ENCODE measurements around the gene USH2A.

The USH2A gene

DNA sequence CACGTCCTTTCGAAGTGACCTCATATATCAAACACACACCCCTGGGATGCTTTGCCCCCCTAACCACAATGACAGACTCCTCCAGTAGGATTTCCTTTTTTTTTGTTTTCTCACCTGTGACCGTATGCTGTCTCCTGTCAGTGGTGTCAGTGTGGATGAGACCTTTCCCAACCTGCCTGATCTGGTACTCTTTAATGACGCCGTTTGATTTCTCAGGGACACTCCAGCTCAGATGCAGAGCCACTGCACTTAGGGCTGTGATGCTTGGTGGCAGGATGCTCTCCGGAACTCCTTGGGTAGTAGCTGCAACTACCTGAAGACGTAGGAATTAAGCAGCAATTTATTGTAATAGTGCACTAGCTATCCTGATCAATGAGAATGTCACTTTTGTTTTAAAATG lies 643.5 kb downstream of the USH2A start:
- no peaks in the 10 kb centered on the region for H3K9me3 ChIP-seq (ENCODE audit: insufficient read depth, low read length, severe bottlenecking)
- no peak overlapping the region for H3K27ac ChIP-seq (ENCODE audit: low read length)
- H3K27me3 ChIP-seq (ENCODE audit: insufficient read depth, low read length, poor library complexity), result no peaks in the 10 kb centered on the region
- H3K9ac ChIP-seq (ENCODE audit: low read depth, low read length), result no peak overlapping the region
- H3K79me2 ChIP-seq (ENCODE audit: insufficient read depth, low read length), result no peaks in the 10 kb centered on the region
- H2AFZ ChIP-seq (ENCODE audit: low read depth, low read length), result no peak overlapping the region
- no peaks in the 10 kb centered on the region for H4K20me1 ChIP-seq (ENCODE audit: insufficient read depth, low read length)
- no peak overlapping the region for H3K4me2 ChIP-seq (ENCODE audit: insufficient read depth, low read length)
- TF ChIP-seq EZH2 (IDR thresholded peaks at IDR 0.05; ENCODE audit: borderline replicate concordance, low read depth, low read length, severe bottlenecking), result no peak
- TF ChIP-seq, protein P1, sequence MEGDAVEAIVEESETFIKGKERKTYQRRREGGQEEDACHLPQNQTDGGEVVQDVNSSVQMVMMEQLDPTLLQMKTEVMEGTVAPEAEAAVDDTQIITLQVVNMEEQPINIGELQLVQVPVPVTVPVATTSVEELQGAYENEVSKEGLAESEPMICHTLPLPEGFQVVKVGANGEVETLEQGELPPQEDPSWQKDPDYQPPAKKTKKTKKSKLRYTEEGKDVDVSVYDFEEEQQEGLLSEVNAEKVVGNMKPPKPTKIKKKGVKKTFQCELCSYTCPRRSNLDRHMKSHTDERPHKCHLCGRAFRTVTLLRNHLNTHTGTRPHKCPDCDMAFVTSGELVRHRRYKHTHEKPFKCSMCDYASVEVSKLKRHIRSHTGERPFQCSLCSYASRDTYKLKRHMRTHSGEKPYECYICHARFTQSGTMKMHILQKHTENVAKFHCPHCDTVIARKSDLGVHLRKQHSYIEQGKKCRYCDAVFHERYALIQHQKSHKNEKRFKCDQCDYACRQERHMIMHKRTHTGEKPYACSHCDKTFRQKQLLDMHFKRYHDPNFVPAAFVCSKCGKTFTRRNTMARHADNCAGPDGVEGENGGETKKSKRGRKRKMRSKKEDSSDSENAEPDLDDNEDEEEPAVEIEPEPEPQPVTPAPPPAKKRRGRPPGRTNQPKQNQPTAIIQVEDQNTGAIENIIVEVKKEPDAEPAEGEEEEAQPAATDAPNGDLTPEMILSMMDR (IDR thresholded peaks at IDR 0.05; ENCODE audit: borderline replicate concordance, extremely low read depth, low read length, poor library complexity, severe bottlenecking), result no peak
- H3K4me3 ChIP-seq (ENCODE audit: low read depth in 1 of 2, low read length in 2 of 2), result no peak overlapping the region
- H3K36me3 ChIP-seq (ENCODE audit: insufficient read depth, low read length), result no peaks in the 10 kb centered on the region
- H3K4me1 ChIP-seq (ENCODE audit: insufficient read depth, low read length), result no peaks in the 10 kb centered on the region
- no peak for DNase-seq
- ATAC-seq (ENCODE audit: insufficient read depth, low read depth), result no peak

DNA sequence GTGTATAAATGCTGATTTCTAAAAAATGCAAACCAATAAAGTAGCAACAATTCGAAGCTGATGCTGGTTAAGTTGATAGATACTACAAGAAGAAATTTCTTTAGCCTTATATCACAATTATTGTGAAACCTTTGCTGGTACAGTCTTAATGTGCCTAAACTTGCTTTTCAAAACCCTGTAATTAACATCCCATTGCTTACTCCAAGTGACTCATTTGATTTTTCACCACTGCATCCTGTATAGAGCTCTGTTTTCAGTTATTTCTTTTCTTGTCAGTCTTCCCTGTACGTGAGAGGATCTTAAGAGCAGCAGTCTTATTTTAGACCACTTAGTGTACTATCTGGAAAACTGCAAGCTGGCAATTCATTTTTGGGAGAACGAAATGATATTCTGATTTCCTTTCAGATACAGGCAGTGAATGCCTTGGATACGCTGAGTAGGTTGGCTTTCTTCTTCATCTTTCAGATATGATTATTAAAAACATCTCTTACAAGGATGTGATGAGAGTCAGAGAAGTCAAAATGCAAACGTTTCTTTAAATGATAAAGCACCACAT lies 645.8 kb downstream of the USH2A start:
- no peak for DNase-seq
- no peak overlapping the region for H3K27ac ChIP-seq (ENCODE audit: low read length)
- H3K4me1 ChIP-seq (ENCODE audit: insufficient read depth, low read length), result no peaks in the 10 kb centered on the region
- H3K27me3 ChIP-seq (ENCODE audit: insufficient read depth, low read length, poor library complexity), result no peaks in the 10 kb centered on the region
- no peak overlapping the region for H3K9ac ChIP-seq (ENCODE audit: low read depth, low read length)
- H3K4me3 ChIP-seq (ENCODE audit: low read depth in 1 of 2, low read length in 2 of 2), result no peak overlapping the region
- H3K36me3 ChIP-seq (ENCODE audit: insufficient read depth, low read length), result no peaks in the 10 kb centered on the region
- H4K20me1 ChIP-seq (ENCODE audit: insufficient read depth, low read length), result no peaks in the 10 kb centered on the region
- no peak for TF ChIP-seq EZH2 (IDR thresholded peaks at IDR 0.05; ENCODE audit: borderline replicate concordance, low read depth, low read length, severe bottlenecking)
- TF ChIP-seq, protein P1 (IDR thresholded peaks at IDR 0.05; ENCODE audit: borderline replicate concordance, extremely low read depth, low read length, poor library complexity, severe bottlenecking), result no peak
- no peak overlapping the region for H3K4me2 ChIP-seq (ENCODE audit: insufficient read depth, low read length)
- no peak overlapping the region for H2AFZ ChIP-seq (ENCODE audit: low read depth, low read length)
- H3K79me2 ChIP-seq (ENCODE audit: insufficient read depth, low read length), result no peaks in the 10 kb centered on the region
- ATAC-seq (ENCODE audit: insufficient read depth, low read depth), result no peak
- H3K9me3 ChIP-seq (ENCODE audit: insufficient read depth, low read length, severe bottlenecking), result no peaks in the 10 kb centered on the region

DNA sequence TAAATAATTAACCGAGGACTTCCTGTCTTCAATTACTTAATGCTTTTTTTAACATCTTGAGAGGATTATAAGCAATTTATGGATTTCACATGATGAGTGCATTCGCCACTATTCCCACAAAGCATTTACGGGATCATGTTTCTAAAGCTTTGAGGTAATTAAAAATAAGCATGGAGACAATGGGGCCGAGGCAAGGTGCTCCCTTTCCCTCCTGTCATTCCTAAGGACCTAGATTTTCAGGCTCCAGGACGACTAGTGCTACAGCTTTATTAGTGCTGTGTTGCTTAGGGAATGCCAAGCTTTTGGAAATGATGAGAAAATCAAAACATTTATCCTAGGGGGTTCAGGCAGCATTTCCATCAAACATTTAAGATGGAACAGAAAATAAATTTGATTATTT lies 646.9 kb downstream of the USH2A start:
- H2AFZ ChIP-seq (ENCODE audit: low read depth, low read length), result no peak overlapping the region
- no peak for DNase-seq
- no peaks in the 10 kb centered on the region for H3K4me1 ChIP-seq (ENCODE audit: insufficient read depth, low read length)
- ATAC-seq (ENCODE audit: insufficient read depth, low read depth), result no peak
- no peak overlapping the region for H3K4me3 ChIP-seq (ENCODE audit: low read depth in 1 of 2, low read length in 2 of 2)
- H3K4me2 ChIP-seq (ENCODE audit: insufficient read depth, low read length), result no peak overlapping the region
- H3K9ac ChIP-seq (ENCODE audit: low read depth, low read length), result no peak overlapping the region
- H3K9me3 ChIP-seq (ENCODE audit: insufficient read depth, low read length, severe bottlenecking), result no peaks in the 10 kb centered on the region
- no peaks in the 10 kb centered on the region for H3K36me3 ChIP-seq (ENCODE audit: insufficient read depth, low read length)
- no peaks in the 10 kb centered on the region for H3K79me2 ChIP-seq (ENCODE audit: insufficient read depth, low read length)
- no peaks in the 10 kb centered on the region for H4K20me1 ChIP-seq (ENCODE audit: insufficient read depth, low read length)
- TF ChIP-seq, protein P1 (IDR thresholded peaks at IDR 0.05; ENCODE audit: borderline replicate concordance, extremely low read depth, low read length, poor library complexity, severe bottlenecking), result no peak
- TF ChIP-seq EZH2 (IDR thresholded peaks at IDR 0.05; ENCODE audit: borderline replicate concordance, low read depth, low read length, severe bottlenecking), result no peak
- no peaks in the 10 kb centered on the region for H3K27me3 ChIP-seq (ENCODE audit: insufficient read depth, low read length, poor library complexity)
- H3K27ac ChIP-seq (ENCODE audit: low read length), result no peak overlapping the region

DNA sequence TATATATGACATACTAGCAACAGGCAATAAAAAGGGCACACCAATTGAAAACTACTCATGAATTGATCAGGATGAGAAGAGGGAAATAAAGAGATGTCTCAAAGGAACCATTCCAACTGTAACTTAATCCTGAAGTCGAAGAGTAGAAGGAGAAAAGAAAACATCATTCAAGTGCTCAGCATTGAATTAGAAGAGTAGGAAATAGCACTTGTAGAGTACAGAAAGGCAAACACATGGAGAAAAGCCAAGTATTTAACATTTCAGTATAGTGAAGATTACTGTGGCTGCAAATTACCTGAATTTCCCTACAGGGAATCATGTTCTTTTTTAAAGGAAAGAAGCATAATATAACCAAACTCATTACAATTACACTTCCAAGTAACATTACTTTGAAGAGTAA lies 651.1 kb downstream of the USH2A start:
- Histone ChIP-seq H3K4me2 (ENCODE audit: insufficient read depth, low read length) (no peak overlapping the region), H3K4me3 (ENCODE audit: low read depth in 1 of 2, low read length in 2 of 2) (no peak overlapping the region), H3K27ac (ENCODE audit: low read length) (no peak overlapping the region), H3K4me1 (ENCODE audit: insufficient read depth, low read length) (no peaks in the 10 kb centered on the region), H3K9ac (ENCODE audit: low read depth, low read length) (no peak overlapping the region), H3K27me3 (ENCODE audit: insufficient read depth, low read length, poor library complexity) (no peaks in the 10 kb centered on the region), H3K79me2 (ENCODE audit: insufficient read depth, low read length) (no peaks in the 10 kb centered on the region), H3K9me3 (ENCODE audit: insufficient read depth, low read length, severe bottlenecking) (no peaks in the 10 kb centered on the region), H4K20me1 (ENCODE audit: insufficient read depth, low read length) (no peaks in the 10 kb centered on the region), H2AFZ (ENCODE audit: low read depth, low read length) (no peak overlapping the region), H3K36me3 (ENCODE audit: insufficient read depth, low read length) (no peaks in the 10 kb centered on the region)
- ATAC-seq (ENCODE audit: insufficient read depth, low read depth) (no peak), DNase-seq (no peak)
- no peak for TF ChIP-seq EZH2 (IDR thresholded peaks at IDR 0.05; ENCODE audit: borderline replicate concordance, low read depth, low read length, severe bottlenecking)

Measured in DND-41 (cell line).